HG02678 (cell line): ENCODE data around the gene CACTIN.

Experiments used
- ATAC-seq: cut with Tn5 transposase; IDR thresholded peaks from one replicate; pipeline ENCODE4 v1.9.1; 2021; ENCODE audit warnings: mild to moderate bottlenecking, moderate library complexity; ENCODE audit not compliant: unreplicated experiment

Gene CACTIN

GRCh38 chr19:3612901-3613741 lies 13.5 kb downstream of the CACTIN start:
- ATAC-seq = no peak

- no peak for ATAC-seq
Measured at GRCh38 chr19:3612330-3612729, 14.3 kb downstream of the CACTIN start.

- ATAC-seq = no peak
Measured at GRCh38 chr19:3611841-3612240, 14.7 kb downstream of the CACTIN start.

GRCh38 chr19:3610745-3611717 lies 15.6 kb downstream of the CACTIN start:
- no peak for ATAC-seq

GRCh38 chr19:3609779-3610719 lies 16.5 kb downstream of the CACTIN start:
- no peak for ATAC-seq

- ATAC-seq = no peak
Measured at GRCh38 chr19:3608750-3609322, 17.8 kb downstream of the CACTIN start.

GRCh38 chr19:3608079-3608641 lies 18.4 kb downstream of the CACTIN start:
- no peak for ATAC-seq

GRCh38 chr19:3607303-3608078 lies 19.1 kb downstream of the CACTIN start:
- no peak for ATAC-seq

GRCh38 chr19:3606690-3607289 lies 19.8 kb downstream of the CACTIN start, which contains the start of gene TBXA2R:
Gene TBXA2R (minus strand): TSS chr19:3606875. CDS start chr19:3600634, 6,241 bp downstream.
- ATAC-seq = no peak

GRCh38 chr19:3606174-3606689 lies 20.4 kb downstream of the CACTIN start:
- no peak for ATAC-seq

GRCh38 chr19:3605770-3606169 lies 20.8 kb downstream of the CACTIN start:
- ATAC-seq = no peak

GRCh38 chr19:3605361-3605760 lies 21.2 kb downstream of the CACTIN start:
- ATAC-seq = no peak

- no peak for ATAC-seq
Measured at GRCh38 chr19:3604987-3605343, 21.6 kb downstream of the CACTIN start.

GRCh38 chr19:3604227-3604986 lies 22.2 kb downstream of the CACTIN start:
- no peak for ATAC-seq

GRCh38 chr19:3603121-3603811 lies 23.3 kb downstream of the CACTIN start:
- ATAC-seq = no peak

- no peak for ATAC-seq
Measured at GRCh38 chr19:3601021-3601420, 25.6 kb downstream of the CACTIN start.

- ATAC-seq = no peak
Measured at GRCh38 chr19:3599776-3600187, 26.8 kb downstream of the CACTIN start.
